Measurements from ENCODE around the gene OPA1. TPM values are rescaled to one million over a fixed set of nuclear protein-coding genes. Genes with fewer than 3 reads are reported as not detected.

OPA1 gene
- total and polyA plus RNA-seq, 2 of the 13 experiments (the other 11 are each of a cell fraction or from before 2014, with no cell fraction given), result 26.7 to 78.5 TPM

DNA sequence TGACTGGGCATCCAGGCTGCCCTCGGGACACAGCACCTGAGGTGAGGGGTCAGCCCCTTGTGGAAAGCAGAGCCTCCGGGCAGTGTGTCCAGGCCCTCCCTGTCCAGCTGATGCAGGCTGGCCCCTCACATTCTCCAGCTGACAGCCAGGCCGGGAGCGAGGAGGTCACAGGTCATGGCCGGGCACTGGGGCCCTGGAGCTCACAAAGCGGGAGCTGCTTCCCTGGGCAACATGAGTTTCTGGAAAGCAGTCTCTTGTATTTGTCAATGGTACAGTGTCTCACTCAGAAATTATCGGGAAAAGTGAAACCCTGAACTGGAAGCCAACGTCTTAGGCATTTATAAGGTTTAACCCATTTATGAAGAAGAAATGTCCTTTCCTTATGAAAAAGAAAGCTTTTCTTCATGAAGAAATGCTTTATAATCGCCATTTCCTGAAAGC, 118.5 kb downstream of the OPA1 start (continued):
- TF ChIP-seq ZKSCAN5 (CRISPR knock-in tag; IDR thresholded peaks at IDR 0.05) (no peak), SRSF4 (IDR thresholded peaks at IDR 0.05; ENCODE audit: low read depth, low read length, poor library complexity, severe bottlenecking) (no peak), KLF16 (CRISPR knock-in tag; IDR thresholded peaks at IDR 0.05) (peak in 1 of 2 experiments; percentile 51; a peak in 1 of 4 replicates), ZNF337 (CRISPR knock-in tag; IDR thresholded peaks at IDR 0.05; ENCODE audit: borderline replicate concordance, low read depth) (no peak), REXO4 (CRISPR knock-in tag; IDR thresholded peaks at IDR 0.05; ENCODE audit: borderline replicate concordance) (no peak), NONO (IDR thresholded peaks at IDR 0.05) (no peak), NONO (CRISPR knock-in tag; conservative IDR thresholded peaks at IDR 0.05) (peak; percentile 35), ZNF549 (CRISPR knock-in tag; IDR thresholded peaks at IDR 0.05) (no peak), ZNF569 (CRISPR knock-in tag; IDR thresholded peaks at IDR 0.05; ENCODE audit: borderline replicate concordance) (no peak), ZNF329 (CRISPR knock-in tag; IDR thresholded peaks at IDR 0.05; ENCODE audit: low read depth) (peak; percentile 6; the same call in 1 of the 2 replicates)
- TF ChIP-seq, protein P1, sequence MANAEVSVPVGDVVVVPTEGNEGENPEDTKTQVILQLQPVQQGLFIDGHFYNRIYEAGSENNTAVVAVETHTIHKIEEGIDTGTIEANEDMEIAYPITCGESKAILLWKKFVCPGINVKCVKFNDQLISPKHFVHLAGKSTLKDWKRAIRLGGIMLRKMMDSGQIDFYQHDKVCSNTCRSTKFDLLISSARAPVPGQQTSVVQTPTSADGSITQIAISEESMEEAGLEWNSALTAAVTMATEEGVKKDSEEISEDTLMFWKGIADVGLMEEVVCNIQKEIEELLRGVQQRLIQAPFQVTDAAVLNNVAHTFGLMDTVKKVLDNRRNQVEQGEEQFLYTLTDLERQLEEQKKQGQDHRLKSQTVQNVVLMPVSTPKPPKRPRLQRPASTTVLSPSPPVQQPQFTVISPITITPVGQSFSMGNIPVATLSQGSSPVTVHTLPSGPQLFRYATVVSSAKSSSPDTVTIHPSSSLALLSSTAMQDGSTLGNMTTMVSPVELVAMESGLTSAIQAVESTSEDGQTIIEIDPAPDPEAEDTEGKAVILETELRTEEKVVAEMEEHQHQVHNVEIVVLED (CRISPR knock-in tag; IDR thresholded peaks at IDR 0.05; ENCODE audit: borderline replicate concordance), result no peak
- TF ChIP-seq, protein P2, sequence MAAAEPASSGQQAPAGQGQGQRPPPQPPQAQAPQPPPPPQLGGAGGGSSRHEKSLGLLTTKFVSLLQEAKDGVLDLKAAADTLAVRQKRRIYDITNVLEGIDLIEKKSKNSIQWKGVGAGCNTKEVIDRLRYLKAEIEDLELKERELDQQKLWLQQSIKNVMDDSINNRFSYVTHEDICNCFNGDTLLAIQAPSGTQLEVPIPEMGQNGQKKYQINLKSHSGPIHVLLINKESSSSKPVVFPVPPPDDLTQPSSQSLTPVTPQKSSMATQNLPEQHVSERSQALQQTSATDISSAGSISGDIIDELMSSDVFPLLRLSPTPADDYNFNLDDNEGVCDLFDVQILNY (CRISPR knock-in tag; conservative IDR thresholded peaks at IDR 0.05), result no peak
- TF ChIP-seq, protein P3, sequence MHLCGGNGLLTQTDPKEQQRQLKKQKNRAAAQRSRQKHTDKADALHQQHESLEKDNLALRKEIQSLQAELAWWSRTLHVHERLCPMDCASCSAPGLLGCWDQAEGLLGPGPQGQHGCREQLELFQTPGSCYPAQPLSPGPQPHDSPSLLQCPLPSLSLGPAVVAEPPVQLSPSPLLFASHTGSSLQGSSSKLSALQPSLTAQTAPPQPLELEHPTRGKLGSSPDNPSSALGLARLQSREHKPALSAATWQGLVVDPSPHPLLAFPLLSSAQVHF (CRISPR knock-in tag; IDR thresholded peaks at IDR 0.05), result no peak
- TF ChIP-seq, protein P4, sequence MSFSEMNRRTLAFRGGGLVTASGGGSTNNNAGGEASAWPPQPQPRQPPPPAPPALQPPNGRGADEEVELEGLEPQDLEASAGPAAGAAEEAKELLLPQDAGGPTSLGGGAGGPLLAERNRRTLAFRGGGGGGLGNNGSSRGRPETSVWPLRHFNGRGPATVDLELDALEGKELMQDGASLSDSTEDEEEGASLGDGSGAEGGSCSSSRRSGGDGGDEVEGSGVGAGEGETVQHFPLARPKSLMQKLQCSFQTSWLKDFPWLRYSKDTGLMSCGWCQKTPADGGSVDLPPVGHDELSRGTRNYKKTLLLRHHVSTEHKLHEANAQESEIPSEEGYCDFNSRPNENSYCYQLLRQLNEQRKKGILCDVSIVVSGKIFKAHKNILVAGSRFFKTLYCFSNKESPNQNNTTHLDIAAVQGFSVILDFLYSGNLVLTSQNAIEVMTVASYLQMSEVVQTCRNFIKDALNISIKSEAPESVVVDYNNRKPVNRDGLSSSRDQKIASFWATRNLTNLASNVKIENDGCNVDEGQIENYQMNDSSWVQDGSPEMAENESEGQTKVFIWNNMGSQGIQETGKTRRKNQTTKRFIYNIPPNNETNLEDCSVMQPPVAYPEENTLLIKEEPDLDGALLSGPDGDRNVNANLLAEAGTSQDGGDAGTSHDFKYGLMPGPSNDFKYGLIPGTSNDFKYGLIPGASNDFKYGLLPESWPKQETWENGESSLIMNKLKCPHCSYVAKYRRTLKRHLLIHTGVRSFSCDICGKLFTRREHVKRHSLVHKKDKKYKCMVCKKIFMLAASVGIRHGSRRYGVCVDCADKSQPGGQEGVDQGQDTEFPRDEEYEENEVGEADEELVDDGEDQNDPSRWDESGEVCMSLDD (CRISPR knock-in tag; IDR thresholded peaks at IDR 0.05; ENCODE audit: borderline replicate concordance), result no peak; the same call in 1 of the 2 replicates
- TF ChIP-seq, protein P5, sequence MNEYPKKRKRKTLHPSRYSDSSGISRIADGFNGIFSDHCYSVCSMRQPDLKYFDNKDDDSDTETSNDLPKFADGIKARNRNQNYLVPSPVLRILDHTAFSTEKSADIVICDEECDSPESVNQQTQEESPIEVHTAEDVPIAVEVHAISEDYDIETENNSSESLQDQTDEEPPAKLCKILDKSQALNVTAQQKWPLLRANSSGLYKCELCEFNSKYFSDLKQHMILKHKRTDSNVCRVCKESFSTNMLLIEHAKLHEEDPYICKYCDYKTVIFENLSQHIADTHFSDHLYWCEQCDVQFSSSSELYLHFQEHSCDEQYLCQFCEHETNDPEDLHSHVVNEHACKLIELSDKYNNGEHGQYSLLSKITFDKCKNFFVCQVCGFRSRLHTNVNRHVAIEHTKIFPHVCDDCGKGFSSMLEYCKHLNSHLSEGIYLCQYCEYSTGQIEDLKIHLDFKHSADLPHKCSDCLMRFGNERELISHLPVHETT (CRISPR knock-in tag; conservative IDR thresholded peaks at IDR 0.05), result 0 out of 2 replicates have a peak, but pooled peaks have one; percentile 17
- TF ChIP-seq, protein P6, sequence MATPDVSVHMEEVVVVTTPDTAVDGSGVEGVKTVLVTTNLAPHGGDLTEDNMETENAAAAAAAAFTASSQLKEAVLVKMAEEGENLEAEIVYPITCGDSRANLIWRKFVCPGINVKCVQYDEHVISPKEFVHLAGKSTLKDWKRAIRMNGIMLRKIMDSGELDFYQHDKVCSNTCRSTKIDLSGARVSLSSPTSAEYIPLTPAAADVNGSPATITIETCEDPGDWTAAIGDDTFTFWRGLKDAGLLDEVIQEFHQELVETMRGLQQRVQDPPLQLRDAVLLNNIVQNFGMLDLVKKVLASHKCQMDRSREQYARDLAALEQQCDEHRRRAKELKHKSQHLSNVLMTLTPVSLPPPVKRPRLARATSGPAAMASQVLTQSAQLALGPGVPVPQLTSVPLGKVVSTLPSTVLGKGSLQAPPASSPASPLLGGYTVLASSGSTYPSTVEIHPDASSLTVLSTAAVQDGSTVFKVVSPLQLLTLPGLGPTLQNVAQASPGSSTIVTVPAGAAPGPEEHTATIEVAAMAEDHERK (CRISPR knock-in tag; IDR thresholded peaks at IDR 0.05; ENCODE audit: low read depth), result no peak
